Effector CD4-positive, alpha-beta T cell (primary cell): ENCODE measurements around the gene WDR37.
A peak's percentile ranks its signal among the peaks of the same experiment; 100 is the strongest.
"Not testable (repeated sequence)": the region's sequence is repeated elsewhere in the genome, so short reads cannot be mapped to it uniquely, and the experiment has no call there.

Experiments
- DNase-seq: peaks from one replicate; pipeline ENCODE4 v3.0.0-alpha.2; 2020

Gene WDR37

DNA sequence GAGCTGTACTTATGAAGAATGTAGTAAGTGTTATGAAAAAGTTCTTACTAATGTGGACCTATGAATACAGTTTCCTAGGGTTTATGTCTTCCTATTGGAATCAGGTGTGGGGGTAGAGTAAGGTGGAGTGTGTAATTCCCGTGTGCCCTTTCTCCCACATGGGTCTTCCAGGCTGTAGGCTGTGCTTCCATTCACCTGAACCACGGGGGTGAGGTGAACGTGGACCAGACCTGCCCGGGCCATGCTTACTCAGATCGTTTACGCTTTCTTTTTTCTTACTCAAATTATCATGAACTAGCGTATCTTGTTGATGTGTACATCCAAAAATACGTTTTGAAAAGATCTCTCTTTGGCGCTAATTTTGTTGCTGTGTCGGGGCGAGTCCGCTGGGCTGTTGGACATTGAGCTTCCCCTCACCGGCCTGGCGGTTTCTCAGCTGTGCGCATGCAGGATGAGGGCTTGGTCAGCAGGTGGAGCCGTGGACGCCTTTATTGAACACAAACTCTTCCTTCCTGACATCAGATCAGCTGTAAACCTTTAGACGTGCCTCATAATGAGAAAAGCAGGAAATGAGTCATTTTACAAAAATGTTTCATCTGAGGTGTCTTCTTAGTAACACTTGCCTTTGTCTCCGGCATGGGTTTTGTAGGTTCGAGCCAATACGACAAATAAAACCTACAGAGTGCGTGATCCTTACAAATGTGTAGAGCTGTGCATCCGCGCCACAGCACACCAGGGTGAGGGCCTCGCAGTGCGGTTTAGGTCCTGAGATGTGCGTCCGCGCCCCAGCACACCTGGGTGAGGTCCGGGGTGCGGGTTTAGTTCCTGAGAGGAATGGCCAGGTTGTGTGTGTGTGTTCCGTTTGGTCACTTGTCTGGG, 53.8 kb downstream of the WDR37 start:
- DNase-seq: peak; percentile 62

DNA sequence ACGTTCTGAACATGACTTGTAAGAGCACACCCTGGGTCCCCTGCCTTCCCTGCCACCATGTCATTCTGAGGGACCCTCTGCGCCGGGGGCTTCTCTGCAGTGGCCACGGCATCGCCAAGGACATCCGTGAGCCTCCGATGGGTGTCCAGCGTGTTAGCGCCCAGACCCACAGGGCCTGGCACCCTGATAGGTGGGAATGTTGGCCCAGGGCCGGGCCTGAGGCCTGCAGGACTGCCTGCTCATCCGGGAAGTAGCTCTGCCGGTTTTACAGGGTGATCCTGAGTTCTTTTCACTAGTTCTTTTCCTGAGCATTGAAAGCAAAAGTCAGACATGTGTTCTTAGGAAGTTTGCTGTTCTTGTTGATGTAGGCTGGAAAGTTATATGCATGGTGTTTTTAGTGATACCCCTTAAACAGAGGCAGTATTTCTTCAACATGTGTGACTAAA, 54.5 kb downstream of the WDR37 start:
- no peak for DNase-seq

DNA sequence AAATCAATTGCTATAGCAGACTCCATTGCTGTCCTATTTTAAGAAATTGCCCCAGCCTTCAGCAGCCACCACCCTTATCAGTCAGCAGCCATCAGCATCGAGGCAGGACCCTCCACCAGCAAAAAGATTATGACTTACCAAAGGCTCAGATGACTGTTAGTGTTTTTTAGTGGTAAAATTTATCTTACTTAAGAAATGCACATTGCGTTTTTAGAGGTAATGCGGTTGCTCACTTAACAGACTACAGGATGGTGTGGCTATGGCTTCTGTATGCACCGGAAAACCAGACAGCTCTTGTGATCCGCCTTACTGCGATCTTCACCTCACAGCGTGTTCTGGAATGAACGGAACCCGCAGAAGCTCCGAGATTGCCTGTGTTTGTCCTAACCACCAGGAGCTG, 58.1 kb downstream of the WDR37 start:
- DNase-seq: no peak

DNA sequence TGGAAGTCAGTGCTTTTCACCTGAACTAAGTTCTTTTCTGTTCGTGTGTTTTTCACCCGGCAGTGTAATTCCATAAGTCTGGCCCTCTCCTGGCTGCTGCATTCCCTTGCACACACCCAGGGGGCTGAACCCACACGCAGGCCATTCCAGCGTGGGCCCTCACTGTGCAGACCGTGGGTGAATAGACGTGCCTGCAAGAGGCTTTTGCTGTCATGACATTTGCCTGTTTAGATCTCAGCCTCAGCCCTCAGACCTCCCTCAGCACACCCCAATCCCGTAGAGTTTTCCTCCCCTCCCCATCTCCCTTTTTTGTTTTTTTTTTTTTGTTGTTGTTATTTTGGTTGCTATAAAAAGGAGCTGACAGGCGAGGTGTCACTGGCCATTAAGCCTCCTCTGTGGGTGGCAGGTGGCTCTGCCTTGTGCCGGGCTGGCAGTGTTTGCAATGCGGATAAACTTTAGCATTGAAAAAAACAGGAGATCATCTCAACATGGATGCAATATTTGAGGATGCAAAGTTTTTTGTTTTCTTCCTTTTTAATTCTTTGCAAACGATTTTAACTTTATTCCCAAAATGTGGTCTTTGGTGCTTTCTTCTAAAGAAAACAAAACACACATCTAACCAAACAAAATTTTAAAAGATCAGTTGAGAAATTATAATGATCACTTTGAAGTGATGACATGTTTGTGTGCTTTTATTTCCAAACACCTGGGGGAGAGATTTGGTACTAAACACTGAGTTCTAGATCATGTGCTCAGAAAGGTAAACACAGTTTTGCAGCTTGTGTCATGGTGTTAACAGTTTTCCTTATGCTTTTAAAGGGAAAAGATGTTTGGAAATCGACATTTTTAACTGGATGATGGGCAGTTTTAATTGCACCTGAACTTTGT, 58.8 kb downstream of the WDR37 start:
- no peak for DNase-seq

DNA sequence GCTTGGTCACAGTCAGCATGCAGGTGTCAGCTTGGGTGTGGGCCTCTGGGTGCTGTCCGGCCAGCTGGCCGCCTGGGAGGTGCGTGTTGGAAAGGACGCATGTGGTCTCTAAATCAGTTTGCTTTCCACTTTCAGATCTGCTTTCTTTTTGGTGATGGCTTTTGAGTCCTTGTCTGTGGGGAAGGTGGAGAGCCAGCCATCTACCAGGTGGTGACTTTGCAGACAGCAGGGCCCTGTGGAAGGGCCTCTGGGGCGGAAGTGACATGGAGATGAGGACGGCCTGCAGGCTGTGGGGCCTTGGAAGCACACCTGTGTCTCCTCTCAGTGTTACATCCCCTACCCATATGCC, 59.4 kb downstream of the WDR37 start:
- DNase-seq: no peak

DNA sequence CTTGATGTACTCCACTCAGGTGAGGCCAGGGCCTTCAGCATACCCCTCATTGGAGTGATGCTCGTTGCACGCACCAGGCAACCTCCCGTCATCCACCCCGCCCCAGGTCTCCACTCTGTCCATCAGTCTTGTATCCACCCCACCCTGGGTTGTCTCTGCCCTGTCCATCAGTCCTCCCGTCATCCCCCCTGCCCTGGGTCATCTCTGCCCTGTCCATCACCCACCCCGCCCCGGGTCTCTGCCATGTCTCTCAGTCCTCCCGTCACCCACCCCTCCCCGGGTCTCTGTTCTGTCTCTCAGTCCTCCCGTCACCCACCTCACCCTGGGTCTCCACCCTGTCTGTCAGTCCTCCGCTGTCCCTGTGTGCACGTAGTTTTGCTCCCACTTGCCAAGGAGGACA, 59.9 kb downstream of the WDR37 start:
- DNase-seq: no peak

DNA sequence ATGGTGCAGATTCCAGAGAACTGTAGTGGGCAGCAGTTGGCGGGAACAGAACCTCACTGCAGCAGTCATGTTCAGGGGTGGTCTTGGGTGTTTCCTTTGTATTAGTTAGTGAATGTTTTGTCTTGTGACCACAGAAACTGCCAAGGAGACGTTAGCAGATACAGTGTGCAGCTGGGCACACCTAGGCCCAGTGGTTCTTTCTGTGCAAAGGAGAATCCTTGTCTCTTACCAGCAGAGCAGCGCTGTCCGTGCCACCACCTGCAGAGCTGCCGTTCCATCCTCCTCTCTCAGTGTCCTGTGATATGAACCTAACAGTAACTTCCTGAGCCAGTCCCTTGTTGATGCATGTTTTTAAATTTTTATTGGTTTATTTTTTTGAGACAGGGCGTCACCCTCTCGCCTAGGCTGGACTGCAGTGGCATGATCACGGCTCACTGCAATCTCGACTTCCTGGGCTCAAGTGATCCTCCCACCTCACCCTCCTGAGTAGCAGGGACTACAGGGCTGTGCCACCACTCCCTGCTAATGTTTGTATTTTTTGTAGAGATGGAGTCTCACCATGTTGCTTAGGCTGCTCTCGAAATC, 60.6 kb downstream of the WDR37 start:
- DNase-seq: no peak

DNA sequence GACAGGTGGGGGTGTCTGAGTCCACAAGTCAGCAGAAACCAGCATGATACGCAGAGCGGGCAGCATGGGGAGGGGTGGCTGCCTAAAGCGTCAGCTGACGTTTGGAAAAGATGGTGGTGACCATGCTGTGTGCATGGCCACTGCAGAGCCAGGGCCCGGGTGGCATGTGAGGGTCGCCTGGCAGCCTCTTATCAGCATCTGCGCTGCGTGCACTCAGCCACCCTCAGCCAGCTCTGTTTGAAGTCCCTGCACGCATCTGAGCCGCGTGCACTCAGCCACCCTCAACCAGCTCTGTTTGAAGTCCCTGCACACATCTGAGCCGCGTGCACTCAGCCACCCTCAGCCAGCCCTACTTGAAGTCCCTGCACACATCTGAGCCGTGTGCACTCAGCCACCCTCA, 61.5 kb downstream of the WDR37 start:
- DNase-seq: no peak

DNA sequence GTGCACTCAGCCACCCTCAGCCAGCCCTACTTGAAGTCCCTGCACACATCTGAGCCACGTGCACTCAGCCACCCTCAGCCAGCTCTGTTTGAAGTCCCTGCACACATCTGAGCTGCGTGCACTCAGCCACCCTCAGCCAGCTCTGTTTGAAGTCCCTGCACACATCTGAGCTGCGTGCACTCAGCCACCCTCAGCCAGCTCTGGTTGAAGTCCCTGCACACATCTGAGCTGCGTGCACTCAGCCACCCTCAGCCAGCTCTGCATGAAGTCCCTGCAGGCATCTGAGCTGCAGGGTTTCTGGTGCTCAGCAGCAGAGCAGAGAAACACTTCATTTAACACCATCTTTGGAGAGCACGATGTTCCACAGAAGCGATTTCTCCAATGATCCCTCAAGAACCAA, 62.1 kb downstream of the WDR37 start:
- not testable (repeated sequence) for DNase-seq

DNA sequence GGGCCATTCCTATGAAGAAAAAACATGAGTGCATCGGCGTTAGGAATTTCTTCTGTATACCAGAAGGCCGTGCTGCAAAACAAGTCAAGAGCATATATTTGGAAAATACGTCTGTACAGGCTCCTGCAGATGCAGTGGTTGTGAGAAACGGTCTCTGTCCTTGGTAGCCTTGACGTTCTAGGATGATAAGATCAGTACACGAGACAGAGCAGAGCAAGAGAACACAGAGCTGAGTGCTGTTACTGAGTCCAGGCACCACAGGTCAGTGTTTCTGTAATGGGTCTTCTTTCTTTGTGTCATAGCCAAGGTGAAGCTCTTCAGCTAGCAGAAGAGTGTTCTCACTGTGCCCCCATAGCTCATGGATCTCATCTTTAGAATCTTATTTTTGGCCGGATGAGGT, 62.8 kb downstream of the WDR37 start:
- no peak for DNase-seq

DNA sequence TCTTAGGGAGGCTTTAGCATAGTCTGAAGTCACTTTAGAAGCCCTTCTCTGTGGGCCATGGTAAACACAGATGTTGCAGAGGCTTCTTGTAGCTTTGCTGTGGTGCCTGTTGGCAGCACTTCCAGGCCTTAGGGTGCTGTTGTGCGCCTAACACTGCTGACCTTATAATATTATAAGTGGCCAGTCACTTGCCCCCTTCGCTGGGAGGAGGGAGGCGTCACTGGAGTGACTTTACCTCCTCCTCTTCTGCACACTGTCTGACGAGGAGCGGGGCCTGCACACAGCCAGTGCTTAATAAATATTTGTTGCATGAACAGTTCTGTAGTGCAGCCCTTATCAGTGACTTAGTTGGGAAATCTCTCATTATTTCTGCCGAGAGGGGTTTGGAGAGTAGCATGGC, 63.3 kb downstream of the WDR37 start:
- DNase-seq: no peak

DNA sequence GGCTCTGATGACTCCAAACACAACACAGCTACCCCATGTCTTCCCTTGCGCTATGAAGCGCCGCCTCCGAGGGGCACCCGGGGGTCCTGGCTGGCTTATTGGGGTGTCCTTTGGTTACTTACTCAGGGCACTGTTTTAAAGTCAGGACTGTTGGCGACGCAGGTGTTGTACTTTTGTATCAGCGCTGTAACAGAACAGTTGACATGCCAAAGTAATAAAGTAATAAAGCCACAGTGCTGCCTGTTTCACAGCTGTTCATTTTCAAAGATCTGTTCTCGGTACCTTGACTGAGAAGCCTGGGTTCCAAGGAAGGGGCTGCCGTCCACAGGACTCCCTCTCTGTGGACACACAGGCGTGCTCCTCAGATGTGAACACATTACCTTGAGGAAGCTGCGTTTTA, 64.1 kb downstream of the WDR37 start:
- DNase-seq: no peak

DNA sequence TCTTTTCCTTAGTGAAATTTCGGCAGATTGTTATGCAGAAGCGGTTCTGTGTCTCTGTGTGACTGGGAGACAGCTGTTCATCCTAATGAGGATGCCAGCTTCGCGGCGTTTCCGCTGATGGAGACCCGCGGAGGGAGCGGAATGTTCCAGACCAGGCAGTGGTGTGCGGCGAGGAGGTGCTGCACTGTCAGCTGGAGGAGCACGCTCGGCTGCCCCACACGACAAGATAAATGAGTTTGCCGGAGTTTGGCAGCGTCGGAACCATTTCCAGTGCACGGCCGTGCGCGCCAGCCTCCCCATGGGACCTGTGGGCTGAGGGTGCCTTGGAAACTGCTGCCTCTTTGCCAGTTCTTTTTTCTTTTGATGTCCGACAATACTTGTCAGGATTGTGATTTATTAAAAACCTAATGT, 64.6 kb downstream of the WDR37 start:
- no peak for DNase-seq

DNA sequence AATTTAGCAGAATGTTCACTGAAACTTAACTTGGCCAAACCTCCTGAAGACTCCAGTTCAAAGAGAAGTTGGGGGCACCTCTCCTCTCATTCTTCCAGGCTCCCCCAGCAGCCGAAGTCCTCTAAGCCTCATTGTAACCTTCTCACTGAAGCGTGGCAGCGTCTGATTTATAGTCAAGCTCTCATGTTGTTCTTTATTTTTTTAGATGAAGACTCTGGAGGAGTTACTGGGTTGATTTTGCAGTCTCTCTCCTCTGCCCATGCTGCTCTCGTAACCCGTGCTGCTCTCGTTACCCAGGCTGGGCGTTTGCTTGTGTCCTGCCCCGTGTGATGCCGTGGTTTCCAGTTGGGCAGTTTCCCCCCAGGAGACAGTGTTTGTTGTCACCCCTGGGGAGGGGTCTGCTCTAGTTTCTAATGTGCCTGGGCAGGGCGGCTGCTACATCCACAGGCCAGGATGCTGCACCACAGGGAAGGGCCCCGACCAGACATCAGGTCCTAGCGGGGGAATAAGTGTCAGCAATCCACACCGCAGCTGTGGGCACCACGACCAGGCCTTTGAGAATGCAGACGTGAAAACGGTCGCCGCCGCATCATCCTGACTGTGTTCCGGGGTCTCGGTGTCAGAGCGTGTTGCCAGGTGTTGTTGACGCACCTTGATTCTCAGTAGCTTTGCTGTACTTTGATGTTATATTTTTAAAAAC, 65.2 kb downstream of the WDR37 start:
- no peak for DNase-seq

DNA sequence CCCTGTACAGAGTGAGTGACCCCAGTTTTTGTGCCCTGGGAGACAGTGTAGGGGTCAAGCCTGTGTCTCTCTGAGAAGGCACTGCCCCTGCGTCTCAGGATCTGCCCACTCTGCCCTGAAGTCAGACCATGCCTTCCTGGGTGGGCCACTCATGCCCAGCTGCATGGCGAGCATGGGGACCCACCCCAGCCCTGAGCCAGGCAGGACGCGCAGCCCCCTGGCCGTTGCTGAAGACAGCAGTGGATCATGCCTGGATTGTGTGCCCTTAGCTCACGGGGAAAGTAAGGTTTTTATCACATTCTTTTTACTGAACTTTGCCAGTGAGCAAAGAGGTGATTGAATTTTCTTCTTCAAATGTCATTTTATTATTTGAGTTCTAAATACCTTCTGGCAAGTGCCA, 66.2 kb downstream of the WDR37 start:
- no peak for DNase-seq

DNA sequence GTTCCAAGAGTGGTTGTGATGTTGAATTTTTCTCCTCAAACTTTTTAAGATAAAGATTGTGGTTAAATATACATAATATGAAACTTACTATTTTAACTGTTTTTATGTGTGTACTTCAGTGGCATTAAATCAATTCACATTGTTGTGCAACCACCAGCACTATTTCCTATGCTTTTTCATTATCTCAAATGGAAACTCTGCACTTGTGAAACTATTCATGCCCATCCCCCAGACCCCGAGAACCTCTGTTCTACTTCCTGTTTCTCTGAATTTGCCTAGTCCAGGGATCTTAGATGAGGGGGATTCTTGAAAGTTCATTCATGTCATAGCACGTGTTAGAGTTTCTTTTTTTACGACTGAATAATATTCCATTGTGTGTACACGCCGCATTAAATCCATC, 67.0 kb downstream of the WDR37 start:
- DNase-seq: no peak

DNA sequence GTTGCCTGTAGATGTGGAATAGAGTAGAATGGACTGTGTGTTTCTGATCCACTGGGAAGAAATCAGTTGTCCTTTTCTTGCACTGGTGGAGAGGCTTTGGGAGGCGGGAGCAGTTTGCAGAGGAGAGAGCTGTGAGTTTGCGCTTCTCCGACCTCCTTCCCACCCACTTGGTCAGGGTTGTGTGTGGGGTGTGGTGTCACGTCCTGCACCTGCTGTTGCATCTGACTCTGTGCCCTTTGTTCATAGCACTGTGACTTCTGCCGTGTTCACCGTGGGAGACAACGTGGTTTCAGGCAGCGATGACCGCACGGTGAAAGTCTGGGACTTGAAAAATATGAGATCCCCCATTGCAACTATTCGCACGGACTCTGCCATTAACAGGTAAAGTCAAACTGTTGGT, 67.8 kb downstream of the WDR37 start:
- DNase-seq: no peak

DNA sequence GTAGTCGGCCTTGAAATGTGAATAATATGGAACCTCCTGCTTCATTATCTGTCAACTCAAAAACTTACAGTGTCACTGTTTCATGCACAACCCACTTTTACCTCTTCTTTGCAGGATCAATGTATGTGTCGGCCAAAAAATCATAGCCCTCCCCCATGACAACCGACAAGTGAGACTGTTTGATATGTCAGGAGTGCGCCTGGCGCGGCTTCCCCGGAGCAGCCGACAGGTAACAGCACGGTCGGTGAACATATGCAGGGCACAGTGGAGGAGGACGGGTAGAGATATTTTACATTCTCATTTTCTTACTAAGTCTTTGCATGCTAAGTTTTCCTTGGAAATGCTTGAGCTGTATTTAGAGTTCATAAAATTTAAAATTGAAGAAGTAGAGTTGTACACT, 68.6 kb downstream of the WDR37 start:
- DNase-seq: no peak

DNA sequence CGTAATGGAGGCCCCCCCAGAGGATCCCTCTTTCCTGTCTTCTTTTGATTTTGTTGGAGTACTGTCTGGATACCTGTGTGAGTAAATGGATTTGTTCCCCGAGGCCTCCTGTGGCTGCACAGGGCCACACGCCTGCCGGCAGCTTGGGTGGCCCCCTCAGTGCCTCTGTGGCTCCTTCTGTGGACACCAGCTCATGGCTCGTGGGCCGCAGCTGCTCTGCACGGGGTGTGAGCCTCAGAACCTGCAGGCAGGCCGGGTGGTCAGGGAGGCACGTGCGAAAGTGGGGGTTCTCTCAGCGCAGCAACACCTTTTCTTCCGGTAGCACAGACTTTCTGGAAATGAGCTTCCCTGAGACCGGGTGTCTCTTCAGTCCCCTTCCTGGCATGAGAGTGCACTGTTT, 70.3 kb downstream of the WDR37 start:
- no peak for DNase-seq

DNA sequence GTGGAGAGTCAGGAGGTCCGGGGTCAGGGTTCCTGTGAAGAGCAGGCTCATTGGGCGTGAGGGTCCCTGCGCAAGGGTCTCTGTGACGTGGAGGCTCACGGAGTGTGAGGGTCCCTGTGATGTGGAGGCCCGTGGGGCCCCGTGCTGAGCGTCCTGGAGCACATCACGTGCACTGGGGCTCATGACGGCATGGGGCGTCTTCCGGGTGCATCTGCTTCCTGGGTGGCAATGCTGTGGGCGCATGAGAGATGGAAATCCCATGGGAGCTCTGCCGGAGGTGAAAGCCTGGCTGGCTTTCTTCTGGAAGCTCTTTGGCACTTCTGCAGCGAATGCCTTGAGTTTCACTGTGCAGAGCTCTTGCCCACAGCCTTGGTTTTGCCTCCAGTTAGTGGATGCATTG, 71.4 kb downstream of the WDR37 start:
- no peak for DNase-seq

DNA sequence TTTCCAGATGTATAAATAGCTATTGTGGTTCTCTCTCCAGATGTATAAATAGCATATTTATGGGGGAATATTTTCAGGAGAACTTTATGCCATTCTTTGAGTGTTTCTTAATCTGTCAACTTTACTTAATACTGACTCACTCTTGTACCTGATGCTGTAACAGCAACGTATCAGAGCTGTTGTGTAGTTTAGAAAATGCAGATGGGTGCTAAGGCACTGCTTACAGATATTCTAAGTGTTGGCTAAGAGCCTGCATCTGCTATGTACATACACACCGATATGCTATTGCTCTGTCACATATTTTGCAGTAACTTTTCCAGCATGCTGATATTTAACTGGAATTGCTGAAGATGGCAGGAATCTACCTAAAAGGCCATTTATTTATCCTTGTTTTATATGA, 71.9 kb downstream of the WDR37 start:
- DNase-seq: no peak

DNA sequence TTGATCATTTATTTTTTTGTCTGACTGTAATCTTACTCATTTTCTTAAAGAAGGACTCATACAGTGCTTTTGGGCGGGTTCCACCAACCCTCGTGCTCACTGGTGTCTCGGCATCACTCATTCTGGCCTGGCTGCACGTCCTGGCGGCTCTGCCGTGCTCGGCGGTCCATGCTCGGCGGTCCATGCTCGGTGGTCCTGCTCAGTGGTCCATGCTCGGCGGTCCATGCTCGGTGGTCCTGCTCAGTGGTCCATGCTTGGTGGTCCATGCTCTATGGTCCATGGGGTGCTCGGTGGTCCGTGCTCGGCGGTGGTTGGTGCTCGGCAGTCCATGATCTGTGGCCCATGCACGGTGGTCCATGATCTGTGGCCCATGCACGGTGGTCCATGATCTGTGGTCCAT, 72.5 kb downstream of the WDR37 start:
- DNase-seq: no peak

DNA sequence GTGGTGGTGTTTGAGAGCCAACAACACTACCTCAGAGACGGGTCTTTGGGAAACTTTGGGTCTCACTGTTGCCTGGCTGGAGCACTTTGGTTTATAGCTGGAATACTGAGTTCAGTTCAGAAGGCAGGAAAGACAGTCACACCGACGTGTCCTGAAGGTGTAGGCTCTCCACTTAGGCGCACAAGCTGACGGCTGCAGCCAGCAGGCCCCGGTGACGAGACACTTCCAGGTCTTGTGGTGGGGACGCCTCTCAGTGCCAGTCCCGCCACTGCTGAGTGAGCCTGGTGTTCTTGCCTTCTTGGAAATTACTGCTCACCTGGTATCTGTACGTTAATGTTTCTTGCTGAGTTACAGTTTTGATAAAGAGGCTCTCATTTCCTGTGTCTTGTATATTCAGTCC, 74.0 kb downstream of the WDR37 start:
- no peak for DNase-seq
